Sigmoid colon (tissue), 7 donors: Measurements from ENCODE around the gene DES. TPM values are rescaled to one million over a fixed set of nuclear protein-coding genes. Genes with fewer than 3 reads are reported as not detected.
"Not testable (repeated sequence)": the region's sequence is repeated elsewhere in the genome, so short reads cannot be mapped to it uniquely, and the experiment has no call there.

Experiments used
- DNase-seq: peaks from one replicate; pipeline ENCODE4 v3.0.0-alpha.2; 2019
- H3K27ac ChIP-seq, 4 donors: fragments of 200-600 bp; sonication (generic); one replicate each; pipeline ENCODE4 v1.5.1; 2016 to 2019; ENCODE audit warnings: mild to moderate bottlenecking in 1 of 4
- H3K27me3 ChIP-seq, 3 donors: fragments of 200-600 bp; sonication (generic); one replicate each; pipeline ENCODE4 v1.5.1; 2019; ENCODE audit warnings: mild to moderate bottlenecking in 1 of 3
- H3K36me3 ChIP-seq, 4 donors: fragments of 200-600 bp; sonication (generic); one replicate each; pipeline ENCODE4 v1.5.1; 2016 to 2019
- H3K4me1 ChIP-seq, 4 donors: fragments of 200-600 bp; sonication (generic); one replicate each; pipeline ENCODE4 v1.5.1; 2017 to 2019
- H3K4me3 ChIP-seq, 4 donors: fragments of 200-600 bp; sonication (generic); one replicate each; pipeline ENCODE4 v1.5.1; 2017 to 2019; ENCODE audit warnings: mild to moderate bottlenecking in 2 of 4, moderate library complexity in 1 of 4
- H3K9me3 ChIP-seq, 4 donors: fragments of 200-600 bp in 3 of 4; sonication (generic) in 3 of 4; one replicate each; pipeline versions ENCODE4 v1.5.1 to v1.6.1; 2013 to 2019
- EP300 ChIP-seq, 4 donors: sonication (generic); formaldehyde crosslinking; IDR thresholded peaks; one replicate each; pipeline ENCODE4 v1.6.1; 2017; ENCODE audit warnings: antibody characterized with exemption in 4 of 4
- POLR2A ChIP-seq, 2 donors: fragments of 450-650 bp; IDR thresholded peaks; one replicate each; pipeline ENCODE4 v1.6.1; 2016; ENCODE audit warnings: antibody characterized with exemption in 2 of 2, mild to moderate bottlenecking in 2 of 2, moderate library complexity in 2 of 2
- POLR2AphosphoS5 ChIP-seq, 4 donors: sonication (generic); formaldehyde crosslinking; IDR thresholded peaks; one replicate each; pipeline ENCODE4 v1.6.1; 2017; ENCODE audit warnings: antibody characterized with exemption in 4 of 4
- WGBS, 2 donors: extraction: QIAGEN DNeasy Blood & Tissue Kit; methylation state at CpG; one replicate each; pipeline ENCODE4 v1.1.7; 2013; 5-methylcytosine and 5-hydroxymethylcytosine counted together
- intact Hi-C: fragments of 100-400 bp; cut with DNase I; formaldehyde crosslinking; loops from one replicate; pipeline ENCODE4 v1.15.1; 2023
- polyA plus RNA-seq, 3 donors: library from polyadenylated mRNA; stranded (reverse); fragments of 200-250 nt; gene quantifications; one replicate each; pipeline ENCODE4 v1.2.3, GENCODE V29; 2013
- total RNA-seq, 4 donors: library from RNA; depleted of rRNA; stranded (reverse); fragments of >200 nt; gene quantifications; one replicate each; pipeline ENCODE4 v1.1.0, GENCODE V29; 2016
- TF ChIP-seq, protein P1 (sequence below), 4 experiments: fragments of 450-650 bp in 3 of 4; fragments of 200-600 bp in 1 of 4; IDR thresholded peaks; one replicate each; pipeline ENCODE4 v1.5.1; 2016 to 2019; ENCODE audit warnings: antibody characterized with exemption in 4 of 4, mild to moderate bottlenecking in 3 of 4, moderate library complexity in 2 of 4
- donor health status: healthy with polysubstance abuse.
- donor health status: Bipolar disorder and iron deficiency.
- donor health status: healthy.

Gene DES
- total and polyA plus RNA-seq, 7 donors = 35.1 to 30,562 (median 7,366) TPM

DNA sequence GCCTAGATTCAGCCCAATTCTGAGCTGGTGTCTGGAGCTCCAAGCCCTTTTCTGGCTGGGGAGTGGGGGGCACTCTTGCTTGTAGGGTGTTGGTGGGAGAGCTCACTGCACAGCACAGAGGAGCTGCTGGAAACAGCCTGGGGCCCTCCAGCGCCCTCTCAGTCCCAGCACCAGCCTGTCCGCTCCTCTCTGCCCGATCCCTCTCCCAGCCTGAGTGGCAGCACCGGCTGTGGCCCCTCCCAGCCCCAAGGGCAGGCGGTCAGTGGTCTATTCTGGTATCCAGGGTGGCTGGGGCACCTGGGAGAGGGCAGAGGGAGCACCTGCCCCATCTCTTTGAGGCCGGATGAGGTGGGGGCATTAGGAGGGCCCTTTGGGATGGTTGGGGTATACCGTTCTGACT lies 13.2 kb upstream of the DES start:
- H3K27me3 ChIP-seq = no peaks in the 10 kb centered on the region
- no peaks in the 10 kb centered on the region for H3K9me3 ChIP-seq
- TF ChIP-seq POLR2AphosphoS5 (IDR thresholded peaks at IDR 0.05) (peak in 1 of 4 donors; percentile 8), POLR2A (IDR thresholded peaks at IDR 0.05) (no peak), EP300 (IDR thresholded peaks at IDR 0.05) (no peak)
- TF ChIP-seq, protein P1, sequence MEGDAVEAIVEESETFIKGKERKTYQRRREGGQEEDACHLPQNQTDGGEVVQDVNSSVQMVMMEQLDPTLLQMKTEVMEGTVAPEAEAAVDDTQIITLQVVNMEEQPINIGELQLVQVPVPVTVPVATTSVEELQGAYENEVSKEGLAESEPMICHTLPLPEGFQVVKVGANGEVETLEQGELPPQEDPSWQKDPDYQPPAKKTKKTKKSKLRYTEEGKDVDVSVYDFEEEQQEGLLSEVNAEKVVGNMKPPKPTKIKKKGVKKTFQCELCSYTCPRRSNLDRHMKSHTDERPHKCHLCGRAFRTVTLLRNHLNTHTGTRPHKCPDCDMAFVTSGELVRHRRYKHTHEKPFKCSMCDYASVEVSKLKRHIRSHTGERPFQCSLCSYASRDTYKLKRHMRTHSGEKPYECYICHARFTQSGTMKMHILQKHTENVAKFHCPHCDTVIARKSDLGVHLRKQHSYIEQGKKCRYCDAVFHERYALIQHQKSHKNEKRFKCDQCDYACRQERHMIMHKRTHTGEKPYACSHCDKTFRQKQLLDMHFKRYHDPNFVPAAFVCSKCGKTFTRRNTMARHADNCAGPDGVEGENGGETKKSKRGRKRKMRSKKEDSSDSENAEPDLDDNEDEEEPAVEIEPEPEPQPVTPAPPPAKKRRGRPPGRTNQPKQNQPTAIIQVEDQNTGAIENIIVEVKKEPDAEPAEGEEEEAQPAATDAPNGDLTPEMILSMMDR (IDR thresholded peaks at IDR 0.05) = no peak
- H3K36me3 ChIP-seq = no peaks in the 10 kb centered on the region
- WGBS, 2 donors = 81 to 85% methylated on average over 7 of the region's 7 CpGs
- peaks cover 0 to 73% (median 57%) of the 10 kb centered on the region in 4 donors for H3K4me1 ChIP-seq
- peak; percentile 81 for DNase-seq
- peak overlapping the region in 2 of 4 donors; percentile 3 to 28 for H3K4me3 ChIP-seq
- intact Hi-C loops = loop anchor here (2.0 to 5.0 kb wide), 2 partner anchors 47 to 118 kb away; no protein-coding TSS in a partner anchor
- H3K27ac ChIP-seq = peak overlapping the region; percentile 88 to 99 (median 96)

DNA sequence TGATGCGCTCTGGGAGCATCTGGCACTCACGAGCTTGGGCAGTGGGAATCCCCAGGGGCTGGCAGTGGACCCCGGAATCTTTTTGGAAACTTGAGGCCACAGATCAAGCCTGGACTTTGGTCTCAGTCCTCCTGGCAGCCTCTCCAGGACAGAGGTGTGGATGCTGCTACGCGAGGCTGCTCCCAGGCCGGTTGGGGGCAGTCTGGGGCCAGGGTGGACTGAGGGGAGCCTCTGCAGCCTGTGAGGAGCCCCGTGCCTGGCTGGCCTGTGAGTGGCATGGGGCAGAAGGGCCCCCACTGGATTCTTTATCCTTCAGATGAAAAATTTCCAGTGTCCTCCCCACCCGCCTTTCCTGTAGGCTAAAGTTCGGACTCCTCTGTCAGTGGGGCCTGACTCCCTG lies 12.7 kb upstream of the DES start:
- peaks cover 0 to 78% (median 60%) of the 10 kb centered on the region in 4 donors for H3K4me1 ChIP-seq
- no peaks in the 10 kb centered on the region for H3K27me3 ChIP-seq
- no peaks in the 10 kb centered on the region for H3K9me3 ChIP-seq
- no peaks in the 10 kb centered on the region for H3K36me3 ChIP-seq
- H3K4me3 ChIP-seq = peak overlapping the region in 2 of 4 donors; percentile 8 to 28
- TF ChIP-seq POLR2AphosphoS5 (IDR thresholded peaks at IDR 0.05) = peak in 3 of 4 donors; percentile 16 to 69 (median 52)
- TF ChIP-seq EP300 (IDR thresholded peaks at IDR 0.05) = no peak
- TF ChIP-seq, protein P1 (IDR thresholded peaks at IDR 0.05) = peak in 3 of 4 experiments; percentile 16 to 45 (median 44)
- peak; percentile 95 for DNase-seq
- intact Hi-C loops = loop anchor here (2.0 to 5.0 kb wide), 2 partner anchors 47 to 117 kb away; no protein-coding TSS in a partner anchor
- H3K27ac ChIP-seq = peak overlapping the region; percentile 88 to 99 (median 96)
- WGBS, 2 donors = 57 to 77% methylated on average over 9 of the region's 9 CpGs

DNA sequence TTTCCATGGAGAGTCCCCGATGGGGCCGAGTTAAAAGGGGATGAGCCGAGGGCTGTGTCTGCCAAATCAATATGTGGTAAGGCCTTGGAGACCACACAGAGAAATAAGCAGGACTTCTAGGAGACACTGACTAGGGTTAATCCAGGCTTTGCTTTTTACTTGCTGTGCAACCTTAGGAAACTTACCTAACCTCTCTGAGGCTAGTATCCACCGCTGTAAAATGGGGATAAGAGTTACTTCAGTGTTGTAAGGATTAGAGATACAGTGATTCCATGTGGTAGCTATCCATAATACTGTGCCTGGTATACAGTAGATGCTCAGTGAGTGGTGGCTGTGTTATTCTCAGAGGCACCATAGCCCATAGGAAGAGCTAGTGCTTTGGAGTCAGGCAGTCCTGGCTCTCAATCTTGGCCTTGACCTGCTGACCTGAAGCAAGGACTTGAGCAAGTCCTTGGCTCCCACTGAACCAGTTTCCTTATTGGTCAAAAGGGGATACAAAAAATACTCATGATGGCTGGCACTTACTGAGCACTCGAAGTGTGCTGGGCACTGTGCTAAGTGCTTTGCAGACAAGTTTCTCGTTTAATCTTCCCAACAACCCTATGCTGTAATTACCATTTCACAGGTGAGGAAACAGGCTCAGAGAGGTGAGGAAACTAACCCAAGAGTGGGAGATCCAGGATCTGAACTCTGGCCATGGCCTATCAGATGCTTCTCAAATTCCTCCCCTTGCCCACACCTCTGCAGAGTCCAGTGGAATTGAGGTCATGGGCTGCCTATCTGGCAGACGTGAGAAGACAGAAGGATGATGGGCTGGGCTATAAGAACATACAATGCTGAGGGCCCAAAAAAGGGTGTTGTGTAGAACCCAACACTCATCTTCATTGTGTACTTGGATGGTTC lies 12.0 kb upstream of the DES start:
- Histone ChIP-seq H3K4me1 (peaks cover 0 to 79% (median 60%) of the 10 kb centered on the region in 4 donors), H3K4me3 (peak overlapping the region in 2 of 4 donors; percentile 8 to 28)
- no peak for TF ChIP-seq EP300 (IDR thresholded peaks at IDR 0.05)
- TF ChIP-seq, protein P1 (IDR thresholded peaks at IDR 0.05) = no peak
- no peak for TF ChIP-seq POLR2A (IDR thresholded peaks at IDR 0.05)
- TF ChIP-seq POLR2AphosphoS5 (IDR thresholded peaks at IDR 0.05) = no peak

DNA sequence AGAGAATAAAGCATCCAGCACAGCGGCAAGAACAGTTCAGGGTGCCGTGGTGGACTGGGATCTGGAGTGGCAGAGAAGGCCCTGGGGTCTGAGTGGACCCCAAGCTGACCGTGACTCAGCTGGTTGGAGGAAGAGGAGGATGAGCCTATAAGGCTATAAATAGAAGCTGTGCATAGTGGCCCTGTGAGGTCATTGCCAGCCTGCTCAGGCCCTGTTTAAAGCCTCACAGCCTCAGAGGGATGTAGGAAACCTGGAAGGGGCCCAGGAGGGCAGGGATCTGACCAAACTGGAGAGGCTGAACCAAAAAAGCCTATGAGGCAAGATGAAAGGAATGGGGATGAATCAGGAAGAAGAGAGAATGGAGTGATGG lies 11.3 kb upstream of the DES start:
- H3K27ac ChIP-seq = peak overlapping the region; percentile 88 to 99 (median 96)
- no peaks in the 10 kb centered on the region for H3K36me3 ChIP-seq
- no peaks in the 10 kb centered on the region for H3K27me3 ChIP-seq
- TF ChIP-seq POLR2A (IDR thresholded peaks at IDR 0.05) = no peak
- TF ChIP-seq EP300 (IDR thresholded peaks at IDR 0.05) = peak; percentile 36 to 98 (median 82)
- TF ChIP-seq POLR2AphosphoS5 (IDR thresholded peaks at IDR 0.05) = peak; percentile 43 to 85 (median 70)
- TF ChIP-seq, protein P1 (IDR thresholded peaks at IDR 0.05) = no peak
- intact Hi-C loops = loop anchor here (1.0 to 5.0 kb wide), 2 partner anchors 26 to 45 kb away; no protein-coding TSS in a partner anchor
- DNase-seq = peak; percentile 97
- peak overlapping the region in 1 of 4 donors; percentile 28 for H3K4me3 ChIP-seq
- WGBS, 2 donors = 73 to 91% methylated on average over 3 of the region's 3 CpGs
- peaks cover 0 to 79% (median 60%) of the 10 kb centered on the region in 4 donors for H3K4me1 ChIP-seq
- H3K9me3 ChIP-seq = no peaks in the 10 kb centered on the region

More for the DNA sequence above, 12.0 kb upstream of the DES start:
- WGBS, 2 donors = 85 to 91% methylated on average over 7 of the region's 7 CpGs
- Histone ChIP-seq H3K27ac (peak overlapping the region; percentile 88 to 99 (median 96)), H3K9me3 (no peaks in the 10 kb centered on the region), H3K36me3 (no peaks in the 10 kb centered on the region), H3K27me3 (no peaks in the 10 kb centered on the region)
- no peak for DNase-seq
- intact Hi-C loops = loop anchor here (1.0 to 5.0 kb wide), 3 partner anchors 27 to 117 kb away; no protein-coding TSS in a partner anchor

DNA sequence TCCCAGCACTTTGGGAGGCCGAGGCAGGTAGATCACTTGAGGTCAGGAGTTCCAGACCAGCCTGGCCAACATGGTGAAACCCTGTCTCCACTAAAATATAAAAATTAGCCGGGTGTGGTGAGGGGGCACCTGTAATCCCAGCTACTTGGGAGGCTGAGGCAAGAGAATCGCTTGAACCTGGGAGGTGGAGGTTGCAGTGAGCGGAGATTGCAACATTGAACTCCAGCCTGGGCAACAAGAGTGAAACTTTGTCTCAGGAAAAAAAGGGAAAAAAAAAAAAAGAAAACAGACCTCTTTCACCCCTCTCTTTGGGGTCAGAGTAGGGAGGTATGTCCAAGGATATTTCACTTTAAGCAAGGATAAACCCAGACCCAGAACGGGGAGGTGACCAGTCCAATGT lies 10.8 kb upstream of the DES start:
- not testable (repeated sequence) for H3K9me3 ChIP-seq, H3K4me3 ChIP-seq, H3K36me3 ChIP-seq, H3K27me3 ChIP-seq, DNase-seq
- intact Hi-C loops = loop anchor here (5.0 kb wide), 1 partner anchor 45 kb away; no protein-coding TSS in a partner anchor
- WGBS, 2 donors = 64 to 81% methylated on average over 5 of the region's 5 CpGs
- Histone ChIP-seq H3K4me1 (peaks cover 0 to 79% (median 60%) of the 10 kb centered on the region in 4 donors), H3K27ac (peak overlapping the region; percentile 88 to 99 (median 96))
